C4-2B (cell line): ENCODE data around the gene MRPL50.

Experiments
- CTCF ChIP-seq: fragments of 450-650 bp; conservative IDR thresholded peaks from 2 replicates; pipeline ENCODE4 v1.5.1; 2017; ENCODE audit warnings: mild to moderate bottlenecking
- ZFX ChIP-seq: fragments of 450-650 bp; IDR thresholded peaks from 2 replicates; pipeline ENCODE4 v1.6.1; 2017

DNA sequence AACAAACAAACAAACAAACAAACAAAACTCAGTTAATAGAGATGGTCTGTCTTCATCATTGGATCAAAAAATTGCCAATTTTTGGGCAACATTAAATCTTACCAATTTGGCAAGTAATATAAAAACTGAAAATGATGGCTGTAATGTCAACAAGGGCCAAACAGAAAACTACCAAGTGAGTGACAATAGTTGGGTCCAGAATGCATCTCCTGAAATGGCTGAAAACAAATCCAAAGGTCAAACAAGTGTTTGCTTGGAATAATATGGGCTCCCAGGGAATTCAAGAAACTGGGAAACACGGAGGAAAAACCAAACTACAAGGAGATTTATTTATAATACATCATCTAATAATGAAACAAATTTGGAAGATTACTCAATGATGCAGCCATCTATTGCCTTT lies 38.7 kb downstream of the MRPL50 start:
- TF ChIP-seq CTCF (no peak), ZFX (no peak)
